Fibroblast of villous mesenchyme (primary cell): ENCODE measurements around the gene FOXO6. TPM values are rescaled to one million over a fixed set of nuclear protein-coding genes. Genes with fewer than 3 reads are reported as not detected.
"Not testable (repeated sequence)": the region's sequence is repeated elsewhere in the genome, so short reads cannot be mapped to it uniquely, and the experiment has no call there.

Source experiments
- DNase-seq: peaks from one replicate; pipeline ENCODE4 v3.0.0-alpha.2; 2010; ENCODE audit warnings: low read depth
- H3K4me3 ChIP-seq: 2 replicates; pipeline ENCODE4 v1.5.1; 2011; ENCODE audit warnings: low read depth, mild to moderate bottlenecking, low read length
- total RNA-seq: library from RNA; depleted of rRNA; stranded (reverse); fragments of >200 nt; gene quantifications from 2 replicates; pipeline ENCODE4 v1.2.3, GENCODE V29; 2012
- TF ChIP-seq, protein P1 (sequence below): IDR thresholded peaks from 2 replicates; pipeline ENCODE4 v1.5.1; 2012; ENCODE audit warnings: low read depth, mild to moderate bottlenecking, low read length; ENCODE audit not compliant: insufficient read depth

The FOXO6 gene
- total RNA-seq, 1 donor: not detected

DNA sequence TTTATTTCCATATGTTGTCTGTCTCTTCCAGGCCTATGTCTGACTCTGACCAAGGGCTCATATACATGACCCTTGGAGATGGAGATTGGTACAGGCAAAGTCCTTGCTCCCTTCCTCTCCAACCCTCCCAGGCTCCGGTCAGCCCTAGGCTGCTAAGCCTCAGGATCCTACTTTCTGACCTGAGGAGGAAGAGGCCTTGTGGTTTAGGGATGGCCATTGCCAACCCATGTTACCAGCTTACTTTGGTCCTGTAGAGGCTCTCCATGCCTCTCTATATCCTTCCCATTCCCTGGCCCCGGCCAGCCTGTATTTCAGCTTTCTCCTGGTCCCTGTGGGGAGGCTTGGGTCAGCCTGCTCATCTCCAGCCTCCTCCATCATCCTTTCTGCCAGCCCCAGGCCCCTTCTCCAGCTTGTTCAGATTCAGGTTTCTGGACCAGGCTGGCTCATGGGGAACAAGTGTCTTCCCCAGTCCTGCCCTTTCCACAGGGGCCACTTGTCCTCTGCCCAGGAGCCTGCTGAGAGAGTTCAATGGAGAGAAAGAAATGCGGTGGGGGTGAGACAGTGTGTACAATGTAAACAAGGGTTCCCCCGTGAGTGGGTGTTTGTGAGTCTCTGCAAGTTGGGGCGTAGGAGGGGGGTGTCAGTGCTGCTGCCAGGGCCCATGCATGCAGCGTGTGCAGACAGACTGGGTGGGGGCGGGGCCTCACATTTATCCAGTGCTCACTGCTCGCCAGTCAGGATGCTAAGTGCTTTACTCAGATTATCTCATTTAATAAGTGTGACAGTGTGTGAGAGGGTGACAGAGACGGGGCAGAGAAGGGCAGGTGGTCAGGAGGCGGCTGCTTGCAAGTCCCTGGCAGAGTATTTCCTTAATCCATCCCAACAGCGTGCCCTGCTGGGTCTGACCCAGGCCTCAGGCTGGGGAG, 31.3 kb upstream of the FOXO6 start:
- DNase-seq: no peak
- H3K4me3 ChIP-seq: no peak overlapping the region
- TF ChIP-seq, protein P1, sequence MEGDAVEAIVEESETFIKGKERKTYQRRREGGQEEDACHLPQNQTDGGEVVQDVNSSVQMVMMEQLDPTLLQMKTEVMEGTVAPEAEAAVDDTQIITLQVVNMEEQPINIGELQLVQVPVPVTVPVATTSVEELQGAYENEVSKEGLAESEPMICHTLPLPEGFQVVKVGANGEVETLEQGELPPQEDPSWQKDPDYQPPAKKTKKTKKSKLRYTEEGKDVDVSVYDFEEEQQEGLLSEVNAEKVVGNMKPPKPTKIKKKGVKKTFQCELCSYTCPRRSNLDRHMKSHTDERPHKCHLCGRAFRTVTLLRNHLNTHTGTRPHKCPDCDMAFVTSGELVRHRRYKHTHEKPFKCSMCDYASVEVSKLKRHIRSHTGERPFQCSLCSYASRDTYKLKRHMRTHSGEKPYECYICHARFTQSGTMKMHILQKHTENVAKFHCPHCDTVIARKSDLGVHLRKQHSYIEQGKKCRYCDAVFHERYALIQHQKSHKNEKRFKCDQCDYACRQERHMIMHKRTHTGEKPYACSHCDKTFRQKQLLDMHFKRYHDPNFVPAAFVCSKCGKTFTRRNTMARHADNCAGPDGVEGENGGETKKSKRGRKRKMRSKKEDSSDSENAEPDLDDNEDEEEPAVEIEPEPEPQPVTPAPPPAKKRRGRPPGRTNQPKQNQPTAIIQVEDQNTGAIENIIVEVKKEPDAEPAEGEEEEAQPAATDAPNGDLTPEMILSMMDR: no peak

DNA sequence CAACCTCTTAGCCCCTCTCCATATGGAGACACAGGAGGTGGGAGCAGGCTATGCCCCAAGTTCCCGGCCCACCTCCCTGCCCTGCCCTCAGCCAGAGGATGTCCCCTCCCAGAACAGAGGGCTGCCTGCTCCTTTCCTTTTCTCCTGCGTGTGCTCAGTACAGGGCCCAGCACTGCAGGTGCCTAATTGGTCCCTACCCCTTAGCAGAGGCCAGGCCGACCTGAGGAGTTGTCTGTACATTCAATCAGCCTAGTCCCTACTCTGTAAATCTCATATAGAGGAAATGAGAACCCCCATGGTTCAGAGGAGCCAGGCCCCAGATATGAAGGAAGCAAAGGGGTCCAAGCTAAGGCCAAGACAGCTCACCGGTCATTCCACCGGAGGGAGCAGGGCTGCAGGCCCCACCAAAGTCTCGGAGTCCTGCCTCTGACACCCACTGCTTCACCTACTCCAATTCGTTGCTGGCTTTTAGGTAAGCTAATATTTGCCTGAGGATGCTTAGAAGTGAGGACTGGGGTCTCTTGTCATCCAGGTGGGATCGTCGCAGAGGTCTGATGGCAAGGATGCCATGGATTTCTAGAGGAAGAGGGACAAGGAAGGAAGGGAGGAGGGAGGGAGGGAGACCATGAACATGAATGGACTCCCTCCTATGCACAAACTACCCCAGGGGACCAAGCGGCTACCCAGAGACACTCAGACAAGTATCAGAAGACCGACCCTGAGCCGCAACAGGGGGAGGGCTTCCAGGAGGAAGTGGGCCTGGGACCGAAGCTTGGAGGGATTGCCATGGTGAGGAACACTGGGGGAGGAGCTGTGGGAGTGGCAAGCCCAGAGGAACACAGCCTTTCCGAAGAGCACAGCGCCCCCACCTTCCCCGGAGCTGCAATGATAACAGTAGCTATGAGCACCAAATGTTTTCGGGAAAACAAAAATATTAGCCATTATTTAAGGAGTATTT, 30.4 kb upstream of the FOXO6 start:
- TF ChIP-seq, protein P1: no peak
- no peak overlapping the region for H3K4me3 ChIP-seq

DNA sequence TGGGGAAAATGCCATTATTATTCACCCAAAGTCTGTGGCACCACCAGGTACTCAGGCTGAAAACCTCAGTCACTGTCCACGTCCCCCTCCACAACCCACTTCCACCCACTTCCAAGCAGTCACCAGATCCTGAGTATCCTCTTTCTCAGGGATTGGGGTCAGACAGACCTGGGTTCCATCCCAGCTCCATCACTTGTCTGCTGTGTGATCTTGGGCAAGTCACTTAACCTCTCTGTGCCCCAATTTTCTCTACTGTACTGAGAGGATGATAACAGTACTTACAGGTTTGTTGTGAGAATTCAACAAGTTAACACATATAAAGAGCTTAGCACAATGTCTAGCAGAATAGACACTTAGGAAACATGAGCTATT, 29.7 kb upstream of the FOXO6 start:
- no peak overlapping the region for H3K4me3 ChIP-seq
- TF ChIP-seq, protein P1: no peak
- DNase-seq: no peak

More for the DNA sequence above, 30.4 kb upstream of the FOXO6 start:
- DNase-seq: no peak

DNA sequence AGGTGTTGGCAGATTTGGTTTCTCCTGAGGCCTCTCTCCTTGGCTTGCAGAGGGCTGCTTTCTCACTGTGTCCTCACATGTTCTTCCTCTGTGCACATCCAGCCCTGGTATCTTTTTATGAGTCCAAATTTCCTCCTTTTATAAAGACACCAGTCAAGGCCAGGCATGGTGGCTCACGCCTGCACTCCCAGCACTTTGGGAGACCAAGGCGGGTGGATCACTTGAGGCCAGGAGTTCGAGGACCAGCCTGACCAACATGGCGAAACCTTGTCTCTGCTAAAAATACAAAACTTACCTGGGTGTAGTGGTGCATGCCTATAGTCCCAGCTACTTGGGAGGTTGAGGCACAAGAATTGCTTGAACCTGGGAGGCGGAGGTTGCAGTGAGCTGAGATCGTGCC, 29.1 kb upstream of the FOXO6 start:
- not testable (repeated sequence) for H3K4me3 ChIP-seq, DNase-seq

DNA sequence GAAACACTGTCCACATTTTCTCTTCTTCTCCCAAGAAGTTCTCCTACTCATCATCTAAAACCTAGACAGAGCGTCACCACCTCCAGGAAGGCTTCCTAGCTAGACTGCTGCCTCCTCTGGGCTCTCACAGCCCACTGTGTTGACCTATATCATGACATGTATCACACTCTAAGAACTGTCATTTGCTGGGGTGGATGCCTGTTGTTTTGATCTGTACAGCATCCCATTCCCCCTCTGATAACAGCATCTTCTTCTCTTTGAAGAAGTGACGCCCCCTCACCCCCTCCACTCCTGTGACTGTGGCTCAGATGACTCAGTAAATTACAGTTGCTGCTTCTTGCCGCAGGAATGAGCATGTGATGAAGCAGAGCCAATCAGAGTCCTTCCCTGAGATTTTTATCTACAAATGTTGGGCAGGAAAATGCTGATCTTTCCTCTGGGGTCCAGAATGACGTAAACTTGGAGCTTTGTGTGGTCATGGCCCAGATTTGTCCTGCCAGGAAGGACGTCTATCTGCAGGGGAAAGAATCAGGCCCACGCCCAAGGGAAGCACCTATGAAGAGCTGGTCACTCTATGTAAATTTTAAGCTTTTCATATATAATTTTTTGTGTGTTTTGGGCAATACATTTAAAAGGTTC, 28.0 kb upstream of the FOXO6 start:
- TF ChIP-seq, protein P1: no peak
- H3K4me3 ChIP-seq: no peak overlapping the region
- peak; percentile 35 for DNase-seq

DNA sequence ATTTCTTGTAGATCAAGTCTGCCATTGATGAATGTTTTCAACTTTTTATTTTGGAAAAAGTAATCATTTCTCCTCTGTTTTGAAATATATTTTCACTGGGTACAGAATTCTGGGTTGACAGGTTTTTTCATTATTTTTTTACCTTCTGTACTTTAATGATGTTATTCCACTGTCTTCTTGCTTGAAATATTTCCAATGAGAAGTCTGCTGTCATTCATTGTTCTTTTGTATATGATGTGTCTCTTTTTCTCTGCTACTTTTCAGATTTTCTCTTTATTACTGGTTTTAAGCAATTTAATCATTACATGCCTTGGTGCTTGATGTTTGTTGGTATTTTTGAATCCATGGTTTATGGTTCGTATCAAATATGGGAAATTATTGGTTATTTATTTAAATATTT, 22.4 kb upstream of the FOXO6 start:
- DNase-seq: no peak
- H3K4me3 ChIP-seq: no peak overlapping the region
- TF ChIP-seq, protein P1: no peak
